ENCODE results near the gene ATP6V0A1. TPM values are rescaled to one million over a fixed set of nuclear protein-coding genes. Genes with fewer than 3 reads are reported as not detected.
"Not testable (repeated sequence)": the region's sequence is repeated elsewhere in the genome, so short reads cannot be mapped to it uniquely, and the experiment has no call there.

ATP6V0A1 gene
- total RNA-seq, 1 donor from 2014 or later, result 103 TPM

DNA sequence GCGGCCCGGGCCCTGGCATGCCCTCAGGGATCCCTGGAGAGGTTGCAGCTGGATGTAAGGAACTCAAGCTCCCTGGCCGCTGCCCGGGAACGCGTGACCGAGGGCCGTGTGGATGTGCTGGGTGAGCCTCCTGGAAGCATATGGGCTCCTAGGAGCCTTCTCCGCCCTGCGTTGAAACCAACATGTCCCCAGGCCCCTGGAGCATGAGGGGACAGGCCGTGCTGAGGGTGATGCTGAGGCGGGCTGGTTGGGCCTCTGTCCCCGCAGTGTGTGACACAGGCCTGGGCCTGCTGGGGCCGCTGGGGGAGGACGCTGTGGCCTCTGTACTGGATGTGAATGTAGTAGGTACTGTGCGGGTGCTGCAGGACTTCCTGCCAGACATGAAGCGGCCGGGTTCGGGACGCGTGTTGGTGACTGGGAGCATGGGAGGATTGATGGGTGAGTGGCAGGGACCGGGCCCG lies 88.4 kb downstream of the ATP6V0A1 start:
- Mint-ChIP-seq H3K36me3 (ENCODE audit: low read depth, unreplicated experiment) (no peaks in the 10 kb centered on the region), H3K9me3 (ENCODE audit: unreplicated experiment) (no peaks in the 10 kb centered on the region), H3K27me3 (ENCODE audit: unreplicated experiment) (peaks cover 9% of the 10 kb centered on the region), H3K4me1 (ENCODE audit: unreplicated experiment) (peaks cover 7% of the 10 kb centered on the region), H3K4me3 (ENCODE audit: unreplicated experiment) (no peak overlapping the region), H3K27ac (ENCODE audit: unreplicated experiment) (no peak overlapping the region)
- TF ChIP-seq, protein P1, sequence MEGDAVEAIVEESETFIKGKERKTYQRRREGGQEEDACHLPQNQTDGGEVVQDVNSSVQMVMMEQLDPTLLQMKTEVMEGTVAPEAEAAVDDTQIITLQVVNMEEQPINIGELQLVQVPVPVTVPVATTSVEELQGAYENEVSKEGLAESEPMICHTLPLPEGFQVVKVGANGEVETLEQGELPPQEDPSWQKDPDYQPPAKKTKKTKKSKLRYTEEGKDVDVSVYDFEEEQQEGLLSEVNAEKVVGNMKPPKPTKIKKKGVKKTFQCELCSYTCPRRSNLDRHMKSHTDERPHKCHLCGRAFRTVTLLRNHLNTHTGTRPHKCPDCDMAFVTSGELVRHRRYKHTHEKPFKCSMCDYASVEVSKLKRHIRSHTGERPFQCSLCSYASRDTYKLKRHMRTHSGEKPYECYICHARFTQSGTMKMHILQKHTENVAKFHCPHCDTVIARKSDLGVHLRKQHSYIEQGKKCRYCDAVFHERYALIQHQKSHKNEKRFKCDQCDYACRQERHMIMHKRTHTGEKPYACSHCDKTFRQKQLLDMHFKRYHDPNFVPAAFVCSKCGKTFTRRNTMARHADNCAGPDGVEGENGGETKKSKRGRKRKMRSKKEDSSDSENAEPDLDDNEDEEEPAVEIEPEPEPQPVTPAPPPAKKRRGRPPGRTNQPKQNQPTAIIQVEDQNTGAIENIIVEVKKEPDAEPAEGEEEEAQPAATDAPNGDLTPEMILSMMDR (IDR thresholded peaks at IDR 0.05; ENCODE audit: unreplicated experiment), result no peak
- no peak for DNase-seq (ENCODE audit: low spot score)

DNA sequence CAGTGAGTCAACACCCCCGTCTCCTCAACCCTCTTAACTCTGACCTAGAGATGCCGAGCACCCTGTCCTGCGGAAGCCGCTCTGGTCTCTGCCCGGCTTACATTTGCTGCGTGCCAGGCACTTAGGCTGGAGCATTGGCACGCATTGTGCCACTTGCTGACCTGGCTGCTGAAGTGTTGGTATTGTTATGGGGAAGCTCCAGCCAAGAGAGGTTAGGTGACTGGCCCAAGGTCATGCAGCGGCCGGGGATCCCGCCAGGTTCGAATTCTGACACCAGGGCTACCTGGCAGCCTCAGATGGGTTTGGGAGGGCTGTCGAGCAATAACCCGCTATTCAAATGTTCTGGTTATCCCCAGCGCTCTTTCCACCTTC lies 89.0 kb downstream of the ATP6V0A1 start:
- no peak overlapping the region for H3K27ac Mint-ChIP-seq (ENCODE audit: unreplicated experiment)
- TF ChIP-seq, protein P1 (IDR thresholded peaks at IDR 0.05; ENCODE audit: unreplicated experiment), result no peak
- H3K4me1 Mint-ChIP-seq (ENCODE audit: unreplicated experiment), result peaks cover 7% of the 10 kb centered on the region
- peak overlapping the region; percentile 65 for H3K4me3 Mint-ChIP-seq (ENCODE audit: unreplicated experiment)
- H3K9me3 Mint-ChIP-seq (ENCODE audit: unreplicated experiment), result no peaks in the 10 kb centered on the region
- DNase-seq (ENCODE audit: low spot score), result no peak
- no peaks in the 10 kb centered on the region for H3K36me3 Mint-ChIP-seq (ENCODE audit: low read depth, unreplicated experiment)
- H3K27me3 Mint-ChIP-seq (ENCODE audit: unreplicated experiment), result peaks cover 9% of the 10 kb centered on the region

DNA sequence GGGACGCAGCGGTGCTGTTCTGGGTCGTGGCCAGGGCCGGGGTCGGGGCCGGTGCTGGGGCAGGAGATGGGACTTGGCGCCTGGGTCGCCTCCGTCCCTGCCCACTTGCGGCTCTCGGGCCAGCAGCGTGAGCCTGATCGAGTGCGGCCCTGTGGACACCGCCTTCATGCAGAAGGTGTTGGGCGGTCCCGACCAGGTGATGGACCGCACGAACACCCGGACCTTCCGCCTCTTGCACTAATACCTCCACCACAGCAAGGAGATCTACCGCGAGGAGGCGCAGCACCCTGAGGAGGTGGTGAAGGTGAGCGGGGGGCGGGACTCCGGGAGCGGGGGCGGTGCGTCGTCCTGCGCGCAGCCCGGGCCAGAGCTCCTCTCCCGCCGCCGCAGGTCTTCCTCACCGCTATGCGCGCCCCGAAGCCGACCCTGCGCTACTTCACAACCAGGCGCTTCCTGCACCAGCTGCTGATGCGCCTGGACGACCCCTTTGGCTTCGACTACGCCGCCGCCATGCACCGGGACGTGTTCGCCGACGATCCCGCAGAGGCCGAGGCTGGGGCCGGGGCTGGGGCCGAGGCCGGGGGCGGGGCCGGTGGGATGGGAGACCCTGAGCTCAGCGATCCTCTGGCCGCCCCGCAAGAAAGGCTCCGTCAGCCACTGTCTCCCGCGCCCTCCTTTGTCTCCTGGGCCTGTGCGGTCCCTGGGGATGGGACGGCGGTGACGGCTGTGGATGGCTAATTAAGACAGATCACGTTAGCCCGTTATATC lies 89.6 kb downstream of the ATP6V0A1 start:
- Mint-ChIP-seq H3K4me1 (ENCODE audit: unreplicated experiment) (peaks cover 7% of the 10 kb centered on the region), H3K4me3 (ENCODE audit: unreplicated experiment) (no peak overlapping the region), H3K27me3 (ENCODE audit: unreplicated experiment) (peaks cover 10% of the 10 kb centered on the region), H3K36me3 (ENCODE audit: low read depth, unreplicated experiment) (no peaks in the 10 kb centered on the region), H3K9me3 (ENCODE audit: unreplicated experiment) (no peaks in the 10 kb centered on the region), H3K27ac (ENCODE audit: unreplicated experiment) (no peak overlapping the region)
- TF ChIP-seq, protein P1 (IDR thresholded peaks at IDR 0.05; ENCODE audit: unreplicated experiment), result peak; percentile 17
- DNase-seq (ENCODE audit: low spot score), result peak; percentile 76

DNA sequence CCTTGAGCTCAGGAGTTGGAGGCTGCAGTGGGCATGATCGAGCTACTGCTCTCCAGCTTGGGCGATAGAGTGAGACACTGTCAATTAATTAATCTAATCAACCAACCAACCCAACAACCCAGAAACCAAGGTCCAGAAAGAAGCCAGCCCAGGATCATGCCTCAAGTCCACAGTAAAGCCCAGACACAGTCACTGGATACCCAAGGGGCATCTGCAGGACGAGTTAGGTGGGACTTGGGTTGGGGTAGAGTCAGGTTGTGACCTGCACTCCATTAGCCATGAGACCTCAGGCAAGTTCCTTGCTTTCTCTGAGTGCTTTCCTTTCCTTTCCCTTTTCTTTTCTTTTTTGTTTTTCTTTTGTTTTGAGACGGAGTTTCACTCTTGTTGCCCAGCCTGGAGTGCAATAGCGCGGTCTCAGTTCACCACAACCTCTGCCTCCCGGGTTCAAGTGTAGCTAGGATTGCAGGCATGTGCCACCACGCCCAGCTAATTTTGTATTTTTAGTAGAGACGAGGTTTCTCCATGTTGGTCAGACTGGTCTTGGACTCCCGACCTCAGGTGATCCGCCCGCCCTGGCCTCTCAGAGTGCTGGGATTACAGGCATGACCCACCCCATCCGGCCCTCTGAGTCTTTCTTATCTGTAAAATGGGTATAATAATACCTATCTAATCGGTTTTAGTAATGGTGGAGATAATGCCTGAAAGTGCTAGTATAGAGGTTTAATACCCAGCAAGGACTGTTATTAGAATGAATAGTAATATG lies 90.5 kb downstream of the ATP6V0A1 start:
- H3K9me3 Mint-ChIP-seq (ENCODE audit: unreplicated experiment), result no peaks in the 10 kb centered on the region

DNA sequence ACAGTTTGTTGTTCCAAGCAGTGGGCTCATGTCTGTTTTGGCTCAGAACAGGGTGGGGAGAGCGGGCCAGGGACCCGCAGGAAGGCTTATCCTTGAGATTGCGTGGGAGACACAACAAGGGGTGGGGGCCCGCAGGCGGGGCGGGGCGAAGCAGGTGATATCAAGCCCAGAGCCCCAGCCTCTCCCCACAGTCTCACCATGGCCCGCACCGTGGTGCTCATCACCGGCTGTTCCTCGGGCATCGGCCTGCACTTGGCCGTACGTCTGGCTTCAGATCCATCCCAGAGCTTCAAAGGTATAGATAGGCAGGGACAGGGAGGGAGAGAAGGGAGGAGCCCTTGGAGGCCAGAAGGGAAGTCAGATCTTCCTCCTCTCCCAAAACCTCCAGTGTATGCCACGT lies 94.1 kb downstream of the ATP6V0A1 start, which contains the start of gene HSD17B1:
HSD17B1 (plus strand) TSS at position 188 of the 400 bp plus-strand sequence; CDS start at position 199, 11 bp downstream.
- Mint-ChIP-seq H3K4me3 (ENCODE audit: unreplicated experiment) (peak within 1 kb of the TSS; percentile 92), H3K4me1 (ENCODE audit: unreplicated experiment) (peaks cover 17% of the 10 kb centered on the region)
- not testable (repeated sequence) for H3K27me3 Mint-ChIP-seq (ENCODE audit: unreplicated experiment); H3K27ac Mint-ChIP-seq (ENCODE audit: unreplicated experiment); DNase-seq (ENCODE audit: low spot score); H3K36me3 Mint-ChIP-seq (ENCODE audit: low read depth, unreplicated experiment); H3K9me3 Mint-ChIP-seq (ENCODE audit: unreplicated experiment)

More for the DNA sequence above, 90.5 kb downstream of the ATP6V0A1 start:
- no peak overlapping the region for H3K27ac Mint-ChIP-seq (ENCODE audit: unreplicated experiment)
- DNase-seq (ENCODE audit: low spot score), result no peak
- H3K4me1 Mint-ChIP-seq (ENCODE audit: unreplicated experiment), result peaks cover 7% of the 10 kb centered on the region
- H3K27me3 Mint-ChIP-seq (ENCODE audit: unreplicated experiment), result peaks cover 11% of the 10 kb centered on the region
- no peaks in the 10 kb centered on the region for H3K36me3 Mint-ChIP-seq (ENCODE audit: low read depth, unreplicated experiment)
- H3K4me3 Mint-ChIP-seq (ENCODE audit: unreplicated experiment), result peak overlapping the region; percentile 69
- TF ChIP-seq, protein P1 (IDR thresholded peaks at IDR 0.05; ENCODE audit: unreplicated experiment), result no peak
